Activated CD4-positive, alpha-beta T cell treated with anti-CD3 and anti-CD28 coated beads, Interleukin-2, amount 50 U/mL, for 1 hour (primary cell): ENCODE measurements around the gene MUSK.
"Not testable (repeated sequence)": the region's sequence is repeated elsewhere in the genome, so short reads cannot be mapped to it uniquely, and the experiment has no call there.

Source experiments
- DNase-seq: peaks from one replicate; pipeline ENCODE4 v3.0.0-alpha.2; 2020

The MUSK gene

GRCh38 chr9:110668570-110669167 is at the start of gene MUSK:
MUSK (plus strand) TSS chr9:110668791; CDS start chr9:110668905, 114 bp downstream.
- no peak for DNase-seq

DNA sequence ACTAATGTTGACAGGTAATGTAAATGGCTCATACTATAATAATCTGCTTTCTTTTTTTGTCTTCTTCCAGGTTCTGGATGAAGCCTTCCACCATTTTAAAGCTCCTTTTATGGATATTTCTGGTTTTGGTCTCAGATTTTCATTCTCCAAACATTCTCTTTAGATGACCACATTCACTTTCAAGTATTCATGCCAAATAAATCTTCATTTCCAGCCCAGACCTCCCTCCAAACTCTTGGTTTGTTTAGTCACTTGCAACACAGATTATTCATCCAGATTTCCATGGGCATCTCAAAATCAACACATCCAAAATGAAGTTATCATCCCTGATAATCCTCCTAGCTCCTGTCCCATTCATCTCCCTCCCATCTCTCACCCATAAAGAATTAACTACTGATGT is 48.8 kb upstream of the MUSK start:
- DNase-seq, result no peak

DNA sequence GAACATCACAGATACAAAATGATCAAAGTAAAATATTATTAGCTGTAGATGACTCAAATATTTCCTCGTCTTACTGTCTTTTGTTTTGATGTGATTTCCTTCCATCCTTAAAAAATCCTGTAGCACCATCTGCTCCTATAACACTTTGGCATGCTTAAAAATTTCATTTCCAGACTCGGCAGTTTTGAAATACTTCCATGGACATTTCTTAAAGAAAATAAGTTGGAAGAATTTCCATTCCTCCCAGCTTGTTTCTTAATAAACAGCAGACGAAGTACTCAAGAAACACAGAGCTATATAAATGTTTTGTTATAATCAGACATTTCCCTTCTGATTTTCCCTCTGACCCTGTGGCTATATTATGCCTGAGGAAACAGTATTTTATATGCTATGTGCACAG is 47.9 kb upstream of the MUSK start:
- no peak for DNase-seq

DNA sequence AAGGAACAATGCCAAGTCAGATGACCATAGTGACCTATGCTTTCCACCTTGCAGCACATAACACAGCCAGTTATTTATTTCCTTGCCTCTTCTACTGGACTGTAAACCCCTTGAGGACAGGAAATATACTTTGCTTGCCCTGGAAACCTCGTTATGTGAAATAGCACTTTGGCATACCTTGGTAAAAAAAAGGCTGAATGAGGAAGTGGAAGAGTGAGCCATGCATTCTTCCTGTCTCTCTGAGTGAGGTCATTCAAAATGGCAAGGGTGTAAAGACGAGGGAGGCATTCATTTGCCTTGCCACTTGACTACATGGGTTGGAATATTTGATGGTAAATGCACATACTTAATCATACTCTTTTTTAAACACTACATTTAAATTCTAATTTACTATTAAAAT is 46.2 kb upstream of the MUSK start:
- DNase-seq, result no peak

- DNase-seq, result no peak
Measured at GRCh38 chr9:110623462-110624025, 45.0 kb upstream of the MUSK start.

- no peak for DNase-seq
Measured at GRCh38 chr9:110626101-110626829, 42.3 kb upstream of the MUSK start.

DNA sequence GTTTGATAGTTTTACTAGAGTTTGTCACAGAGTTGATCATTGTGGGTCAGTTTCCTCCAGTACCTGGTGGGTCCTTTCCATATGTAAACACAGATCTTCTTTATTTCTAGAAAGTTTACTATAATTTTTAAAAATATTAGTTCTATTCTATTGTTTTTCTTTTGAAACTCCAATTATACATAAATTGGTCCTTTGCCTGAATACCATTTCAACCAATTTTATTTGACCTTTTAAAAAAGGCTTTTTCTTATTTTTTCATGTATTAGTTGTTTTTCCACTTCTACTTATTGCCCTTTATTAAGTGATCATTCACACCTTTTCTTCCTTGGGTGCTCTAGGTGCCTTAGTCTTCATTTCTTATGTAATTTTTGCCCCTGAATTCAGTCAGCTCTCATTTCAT is 33.0 kb upstream of the MUSK start:
- DNase-seq, result no peak

DNA sequence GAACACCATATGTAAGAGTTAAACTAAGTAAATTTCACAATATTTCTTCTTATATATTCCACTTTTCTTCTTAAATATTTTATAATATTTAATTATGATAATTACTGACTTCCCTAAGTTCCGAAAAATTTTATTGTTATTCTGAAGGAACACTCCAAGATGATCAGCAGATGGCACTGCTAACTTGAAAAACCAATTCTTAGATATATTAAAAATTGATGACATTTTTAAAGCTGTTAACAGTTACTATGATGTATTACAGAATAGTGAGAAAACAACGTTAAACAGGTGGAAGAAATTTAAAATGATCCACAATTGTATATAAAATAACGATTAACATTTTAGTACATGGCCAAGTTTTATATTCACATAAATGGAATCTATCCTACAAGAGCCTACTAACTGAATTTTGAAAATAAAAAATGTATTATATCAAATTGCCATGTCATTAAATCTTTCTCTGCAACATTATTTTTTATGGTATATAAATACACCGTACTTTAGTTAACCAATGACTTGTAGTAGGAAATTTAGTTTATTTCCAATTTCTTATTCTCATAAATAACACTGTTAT is 30.1 kb upstream of the MUSK start:
- no peak for DNase-seq

DNA sequence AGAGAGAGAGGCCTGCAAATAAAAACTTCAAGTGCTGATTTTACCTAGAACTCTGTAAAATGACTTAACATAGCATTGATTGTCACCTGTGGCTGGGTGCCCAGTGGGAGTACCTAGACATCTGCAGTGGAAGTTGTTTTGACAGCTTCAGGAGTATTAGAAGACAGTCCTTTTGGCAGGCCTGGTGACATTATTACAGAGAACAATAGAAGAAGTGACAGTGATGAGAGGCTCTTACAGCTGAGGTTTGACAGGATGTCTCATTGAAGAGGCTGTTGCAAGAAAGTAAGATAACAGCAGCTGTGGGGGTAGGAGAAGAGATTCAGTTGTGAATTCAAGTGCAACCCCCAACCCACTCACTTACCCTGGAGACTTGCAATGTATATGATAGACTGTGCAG is 27.9 kb upstream of the MUSK start:
- DNase-seq, result no peak

DNA sequence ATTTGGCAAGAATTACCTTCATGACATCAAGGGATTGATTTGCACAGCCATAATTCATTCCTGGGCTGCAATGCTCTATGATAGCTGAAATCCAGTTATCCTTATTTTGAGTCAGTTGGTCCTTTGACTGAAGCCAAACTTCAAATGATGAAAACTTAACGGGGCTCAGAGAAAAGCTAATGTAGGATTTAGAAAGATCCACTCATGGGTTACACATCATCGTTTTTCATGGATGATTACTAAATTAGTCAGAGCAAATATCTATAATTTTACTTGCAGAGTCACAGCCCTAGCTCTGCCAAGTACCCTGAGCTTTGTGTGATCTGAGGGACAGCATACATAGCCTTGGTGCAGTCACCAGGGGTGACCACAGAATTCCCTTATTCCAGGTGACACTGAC is 27.3 kb upstream of the MUSK start:
- no peak for DNase-seq

DNA sequence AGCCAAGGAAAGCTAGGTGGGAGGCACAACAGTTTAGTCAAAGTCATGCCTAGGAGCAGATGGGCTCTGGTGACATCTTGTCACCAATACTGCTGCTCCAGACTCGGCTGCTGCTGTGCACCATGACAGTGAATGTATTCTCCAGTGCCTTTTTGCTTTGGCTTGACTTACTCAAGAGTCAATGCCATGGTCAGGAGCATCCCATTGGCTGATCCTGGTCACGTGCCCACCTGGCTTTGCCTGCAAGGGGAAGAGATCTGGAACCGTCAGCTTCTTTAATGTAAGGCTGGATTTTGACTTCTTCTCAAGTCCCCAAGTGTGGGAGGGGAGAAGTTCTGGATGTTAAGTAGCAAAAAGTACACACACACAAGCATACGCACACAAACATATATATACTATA is 19.9 kb upstream of the MUSK start:
- DNase-seq, result no peak

DNA sequence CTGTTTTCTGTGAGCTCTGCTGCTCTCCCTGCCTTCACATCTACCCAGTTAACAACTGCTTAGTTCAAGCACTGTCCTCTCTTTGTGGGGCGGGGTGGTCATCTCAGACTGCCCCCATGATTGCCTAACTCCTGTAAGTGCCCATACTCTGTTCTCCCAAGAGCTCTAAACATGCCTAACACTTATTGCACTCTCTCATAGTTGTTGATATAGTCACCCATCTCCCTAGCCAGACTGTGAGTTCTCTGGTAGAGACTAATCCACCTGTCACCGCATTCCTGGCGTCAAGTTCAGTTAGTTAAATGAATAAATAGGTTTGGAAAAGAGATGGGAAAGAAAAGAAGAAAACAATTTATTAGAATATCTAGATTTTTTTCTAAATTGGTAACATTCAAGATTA is 18.3 kb upstream of the MUSK start:
- no peak for DNase-seq

- no peak for DNase-seq
Measured at GRCh38 chr9:110650991-110651411, 17.6 kb upstream of the MUSK start.

GRCh38 chr9:110655754-110656641 is 12.6 kb upstream of the MUSK start:
- DNase-seq, result no peak

- no peak for DNase-seq
Measured at GRCh38 chr9:110659891-110660541, 8.6 kb upstream of the MUSK start.

DNA sequence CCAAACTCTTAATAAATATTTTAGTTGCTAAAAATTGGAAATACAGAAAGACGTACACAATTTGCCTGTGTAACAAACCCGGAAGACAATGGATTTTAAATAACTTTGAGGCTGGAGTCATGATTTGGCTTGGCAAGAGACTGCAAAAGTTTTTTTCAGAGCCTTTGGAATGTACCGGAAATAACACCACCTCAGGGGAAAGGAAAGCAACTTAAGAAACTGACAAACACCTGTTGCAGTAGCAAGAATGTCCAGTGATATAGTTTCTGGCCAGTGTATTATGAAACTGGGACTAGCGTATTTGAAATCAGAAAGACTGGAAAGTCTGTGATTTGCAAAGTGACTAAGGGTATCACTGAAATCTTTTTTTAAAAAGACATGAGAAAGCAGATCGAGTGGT is 842 bp downstream of the MUSK start:
- DNase-seq, result no peak

- DNase-seq, result no peak
Measured at GRCh38 chr9:110671849-110672248, 3.3 kb downstream of the MUSK start.

- no peak for DNase-seq
Measured at GRCh38 chr9:110672873-110673510, 4.4 kb downstream of the MUSK start.

DNA sequence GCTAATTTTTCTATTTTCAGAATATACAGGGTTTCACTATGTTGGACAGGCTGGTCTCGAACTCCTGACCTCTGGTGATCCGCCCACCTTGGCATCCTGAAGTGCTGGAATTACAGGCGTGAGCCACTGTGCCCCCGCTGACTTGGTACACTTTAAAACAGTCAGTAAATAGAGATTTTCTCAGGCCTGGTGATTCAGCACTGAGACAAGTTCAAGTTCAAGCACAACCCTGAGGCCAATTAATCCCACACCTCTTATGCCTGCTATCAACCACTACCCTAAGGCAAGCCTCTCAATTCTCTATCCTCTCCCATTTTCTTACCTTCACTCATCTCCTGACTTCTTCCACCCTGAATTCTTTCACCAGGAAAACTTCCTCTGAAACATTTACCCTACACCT is 18.9 kb downstream of the MUSK start:
- DNase-seq, result no peak

DNA sequence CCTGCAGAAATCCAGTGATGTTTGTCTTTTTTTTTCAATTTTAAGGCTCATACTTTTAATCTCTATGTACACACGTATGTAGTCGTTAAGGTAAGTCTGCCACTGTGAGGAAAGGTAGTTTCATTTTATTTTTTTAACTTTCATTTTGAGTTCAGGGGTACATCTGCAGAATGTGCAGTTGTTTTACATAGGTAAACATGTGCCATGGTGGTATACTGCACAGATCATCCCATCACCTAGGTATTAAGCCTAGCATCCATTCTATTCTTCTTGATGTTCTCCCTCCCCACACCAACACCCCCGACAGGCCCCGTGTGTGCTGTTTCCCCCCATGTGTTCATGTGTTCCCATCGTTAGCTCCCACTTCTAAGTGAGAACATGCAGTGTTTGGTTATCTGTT is 19.7 kb downstream of the MUSK start:
- no peak for DNase-seq

DNA sequence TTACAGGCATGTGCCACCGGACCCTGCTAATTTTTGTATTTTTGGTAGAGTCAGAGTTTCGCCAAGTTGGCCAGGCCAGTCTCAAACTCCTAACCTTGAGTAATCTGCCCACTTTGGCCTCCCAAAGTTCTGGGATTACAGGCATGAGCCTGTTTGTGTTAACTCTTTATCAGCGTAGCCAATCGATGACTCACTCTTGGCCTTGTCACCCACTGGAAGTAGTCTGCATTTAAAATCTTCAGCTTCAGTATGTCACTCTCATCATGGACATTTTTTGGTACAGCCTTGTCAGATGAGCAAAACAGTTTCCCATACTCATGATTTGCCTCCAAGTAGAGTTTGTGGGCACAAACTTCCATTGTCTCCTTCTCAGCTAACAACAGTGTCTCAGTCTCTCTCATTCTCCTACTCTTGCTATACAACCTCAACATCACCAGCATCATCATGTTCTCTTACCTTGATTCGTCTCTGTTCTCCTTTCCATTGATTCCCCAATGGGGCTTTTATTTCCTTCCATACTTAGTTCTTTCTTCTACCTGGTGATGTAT is 22.5 kb downstream of the MUSK start:
- no peak for DNase-seq

GRCh38 chr9:110695846-110696245 is 27.3 kb downstream of the MUSK start:
- not testable (repeated sequence) for DNase-seq
